Measurements from ENCODE around the gene SLC47A1. TPM values are rescaled to one million over a fixed set of nuclear protein-coding genes. Genes with fewer than 3 reads are reported as not detected.

The SLC47A1 gene, protein sequence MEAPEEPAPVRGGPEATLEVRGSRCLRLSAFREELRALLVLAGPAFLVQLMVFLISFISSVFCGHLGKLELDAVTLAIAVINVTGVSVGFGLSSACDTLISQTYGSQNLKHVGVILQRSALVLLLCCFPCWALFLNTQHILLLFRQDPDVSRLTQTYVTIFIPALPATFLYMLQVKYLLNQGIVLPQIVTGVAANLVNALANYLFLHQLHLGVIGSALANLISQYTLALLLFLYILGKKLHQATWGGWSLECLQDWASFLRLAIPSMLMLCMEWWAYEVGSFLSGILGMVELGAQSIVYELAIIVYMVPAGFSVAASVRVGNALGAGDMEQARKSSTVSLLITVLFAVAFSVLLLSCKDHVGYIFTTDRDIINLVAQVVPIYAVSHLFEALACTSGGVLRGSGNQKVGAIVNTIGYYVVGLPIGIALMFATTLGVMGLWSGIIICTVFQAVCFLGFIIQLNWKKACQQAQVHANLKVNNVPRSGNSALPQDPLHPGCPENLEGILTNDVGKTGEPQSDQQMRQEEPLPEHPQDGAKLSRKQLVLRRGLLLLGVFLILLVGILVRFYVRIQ
- total RNA-seq = 2.3 and 4.4 TPM in 2 replicates

DNA sequence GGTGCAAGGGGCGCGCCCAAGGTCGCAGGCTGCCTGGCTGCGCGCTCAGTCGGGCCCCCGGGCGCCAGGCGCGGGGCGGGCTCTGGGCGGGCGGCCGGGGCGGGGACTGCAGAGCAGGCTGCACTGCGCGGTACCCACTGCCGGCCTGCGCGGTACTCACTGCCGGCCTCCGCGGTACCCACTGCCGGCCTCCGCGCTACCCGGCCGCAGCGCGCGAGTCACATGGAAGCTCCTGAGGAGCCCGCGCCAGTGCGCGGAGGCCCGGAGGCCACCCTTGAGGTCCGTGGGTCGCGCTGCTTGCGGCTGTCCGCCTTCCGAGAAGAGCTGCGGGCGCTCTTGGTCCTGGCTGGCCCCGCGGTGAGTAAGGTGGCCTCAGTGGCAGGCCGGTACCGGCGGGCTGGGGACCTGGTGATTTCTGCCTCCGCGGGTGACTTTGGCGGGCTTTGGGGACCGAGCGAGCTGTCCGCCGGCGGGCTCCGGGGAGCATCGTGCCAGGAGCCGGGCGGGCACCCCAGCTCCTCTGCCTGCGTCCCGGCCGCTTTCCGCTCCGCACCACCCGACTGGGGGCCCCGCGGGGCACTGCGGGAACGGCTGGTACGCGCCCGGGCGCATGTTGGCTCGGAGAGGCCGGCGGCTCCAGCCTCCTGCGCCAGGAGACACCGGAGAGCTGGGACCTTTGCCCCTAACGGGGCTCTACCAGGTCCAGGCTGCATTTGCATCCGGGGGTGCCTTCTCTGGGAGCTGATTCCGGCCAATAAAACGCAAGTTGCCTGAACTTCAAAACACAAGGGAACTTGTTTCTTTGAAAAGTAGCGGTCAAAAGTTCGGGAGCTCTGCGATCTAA is at the start of gene SLC47A1:
TSS of gene SLC47A1 (plus strand) at position 137 of the 844 bp plus-strand sequence. CDS start at position 223, 86 bp downstream.

Other genes starting within 250 kb of the SLC47A1 start
- 24.5 and 32.5 TPM in 2 replicates for gene B9D1, start 171.1 kb upstream of the SLC47A1 start, total RNA-seq
- gene MAPK7, start 155.4 kb upstream of the SLC47A1 start, total RNA-seq = 10.1 and 13.8 TPM in 2 replicates
- gene MFAP4, start 146.7 kb upstream of the SLC47A1 start, total RNA-seq = under 0.01 and 0.30 TPM in 2 replicates
- gene RNF112, start 122.6 kb upstream of the SLC47A1 start, total RNA-seq = not detected in 2 replicates
- 50.7 and 69.1 TPM in 2 replicates for gene ALDH3A2, start 114.9 kb downstream of the SLC47A1 start, total RNA-seq
- gene SLC47A2, start 182.7 kb downstream of the SLC47A1 start, total RNA-seq = not detected in 2 replicates
- gene ALDH3A1, start 214.4 kb downstream of the SLC47A1 start, total RNA-seq = 0.61 TPM in 1 of 2 replicates, not detected in the other